ENCODE data around the gene PHIP. TPM values are rescaled to one million over a fixed set of nuclear protein-coding genes. Genes with fewer than 3 reads are reported as not detected.

Gene PHIP
- total and polyA plus RNA-seq, 2 donors from 2014 or later: 4.8 to 30.6 TPM

GRCh38 chr6:79077715-79078074 is 359 bp downstream of the PHIP start:
- H3K4me3 ChIP-seq (ENCODE audit: low read length in 3 of 3): peak overlapping the region; percentile 98 to 99 (median 99)
- H3K9me3 ChIP-seq (ENCODE audit: control insufficient read depth in 2 of 3, insufficient read depth in 1 of 3, low read length in 3 of 3): no peaks in the 10 kb centered on the region
- no peaks in the 10 kb centered on the region for H3K27me3 ChIP-seq (ENCODE audit: control insufficient read depth, insufficient read depth, low read length)
- no peak for FAIRE-seq
- no peak for DNase-seq
- peak overlapping the region; percentile 38 to 89 (median 74) for H3K9ac ChIP-seq (ENCODE audit: low read length in 3 of 3)
- peaks cover 0 to 6% (median 5%) of the 10 kb centered on the region in 3 donors for H3K4me1 ChIP-seq (ENCODE audit: control insufficient read depth in 2 of 3, insufficient read depth in 2 of 3, low read depth in 1 of 3, low read length in 3 of 3)
- intact Hi-C loops (cut with DNase I): no loop called here
- TF ChIP-seq CTCF (IDR thresholded peaks at IDR 0.05; ENCODE audit: borderline replicate concordance, extremely low read depth, insufficient read depth): no peak
- H3K36me3 ChIP-seq (ENCODE audit: control insufficient read depth in 2 of 3, insufficient read depth in 3 of 3, low read length in 3 of 3): no peaks in the 10 kb centered on the region
- peak overlapping the region; percentile 96 for H3K27ac ChIP-seq (ENCODE audit: low read depth in 2 of 2, low read length in 2 of 2)

DNA sequence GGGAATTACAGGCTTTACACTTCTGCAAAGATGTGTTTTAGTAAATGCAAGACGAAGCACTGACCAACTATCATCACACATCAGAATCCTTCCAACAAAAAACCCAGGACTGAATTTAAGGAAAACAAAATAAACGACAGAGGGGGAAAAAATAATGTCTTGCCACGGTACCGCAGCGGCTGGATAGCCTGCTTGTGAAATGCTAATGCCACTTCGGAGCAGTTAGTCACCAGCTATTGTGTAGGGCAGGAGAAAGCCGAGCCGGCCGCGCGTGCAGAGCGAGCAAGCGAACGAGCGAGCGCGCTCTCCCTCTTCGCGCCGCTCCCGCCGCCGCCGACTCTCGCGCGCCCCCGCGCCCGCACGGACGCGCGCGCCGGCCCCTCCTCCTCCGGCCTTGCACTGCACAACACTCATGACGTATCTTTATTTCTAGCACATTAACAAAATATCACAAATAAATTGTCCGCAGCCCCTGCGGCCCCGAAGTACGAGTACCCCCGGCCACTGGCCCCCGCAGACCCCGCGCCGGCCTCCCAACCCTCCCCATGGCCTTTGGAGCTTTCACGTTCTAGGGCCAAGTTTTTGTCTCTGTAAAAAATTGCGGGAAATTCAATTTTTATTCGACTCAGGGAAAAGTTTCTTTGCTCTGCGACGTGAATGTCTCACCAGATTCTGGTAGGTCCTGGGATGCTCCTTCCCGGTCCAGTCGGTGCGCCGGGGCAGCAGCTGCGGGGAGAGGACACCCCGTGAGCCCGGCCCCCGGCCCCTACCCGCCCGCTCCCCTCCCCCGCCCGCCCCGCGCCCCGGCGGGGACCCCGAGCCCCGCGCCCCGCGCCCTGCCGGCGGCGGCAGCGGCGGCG is 1.0 kb downstream of the PHIP start:
- peak overlapping the region; percentile 91 to 97 for H3K27ac ChIP-seq (ENCODE audit: low read depth in 2 of 2, low read length in 2 of 2)

GRCh38 chr6:79076160-79076559 is 1.9 kb downstream of the PHIP start:
- Histone ChIP-seq H3K4me1 (ENCODE audit: control insufficient read depth in 2 of 3, insufficient read depth in 2 of 3, low read depth in 1 of 3, low read length in 3 of 3) (peaks cover 0 to 6% (median 5%) of the 10 kb centered on the region in 3 donors), H3K27me3 (ENCODE audit: control insufficient read depth, insufficient read depth, low read length) (no peaks in the 10 kb centered on the region), H3K9ac (ENCODE audit: low read length in 3 of 3) (peak overlapping the region; percentile 28 to 53 (median 51)), H3K27ac (ENCODE audit: low read depth in 2 of 2, low read length in 2 of 2) (peak overlapping the region; percentile 26 to 33), H3K36me3 (ENCODE audit: control insufficient read depth in 2 of 3, insufficient read depth in 3 of 3, low read length in 3 of 3) (no peaks in the 10 kb centered on the region), H3K9me3 (ENCODE audit: control insufficient read depth in 2 of 3, insufficient read depth in 1 of 3, low read length in 3 of 3) (no peaks in the 10 kb centered on the region), H3K4me3 (ENCODE audit: low read length in 3 of 3) (peak overlapping the region; percentile 52 to 71 (median 66))
- DNase-seq (peak in 2 of 5 donors; percentile 33 to 48), FAIRE-seq (no peak)
- intact Hi-C loops (cut with DNase I): no loop called here
- no peak for TF ChIP-seq CTCF (IDR thresholded peaks at IDR 0.05; ENCODE audit: borderline replicate concordance, extremely low read depth, insufficient read depth)

More for the DNA sequence above, 1.0 kb downstream of the PHIP start:
- Histone ChIP-seq H3K4me1 (ENCODE audit: control insufficient read depth in 2 of 3, insufficient read depth in 2 of 3, low read depth in 1 of 3, low read length in 3 of 3) (peaks cover 0 to 6% (median 5%) of the 10 kb centered on the region in 3 donors), H3K9me3 (ENCODE audit: control insufficient read depth in 2 of 3, insufficient read depth in 1 of 3, low read length in 3 of 3) (no peaks in the 10 kb centered on the region), H3K9ac (ENCODE audit: low read length in 3 of 3) (peak overlapping the region in 2 of 3 donors; percentile 29 to 79), H3K27me3 (ENCODE audit: control insufficient read depth, insufficient read depth, low read length) (no peaks in the 10 kb centered on the region), H3K36me3 (ENCODE audit: control insufficient read depth in 2 of 3, insufficient read depth in 3 of 3, low read length in 3 of 3) (no peaks in the 10 kb centered on the region), H3K4me3 (ENCODE audit: low read length in 3 of 3) (peak overlapping the region; percentile 64 to 71 (median 66))
- DNase-seq: peak; percentile 94 to 97 (median 94)
- no peak for FAIRE-seq
- intact Hi-C loops (cut with DNase I): no loop called here
- no peak for TF ChIP-seq CTCF (IDR thresholded peaks at IDR 0.05; ENCODE audit: borderline replicate concordance, extremely low read depth, insufficient read depth)
